HG03097 (cell line): ENCODE measurements around the gene FAAP24.
"Not testable (repeated sequence)": the region's sequence is repeated elsewhere in the genome, so short reads cannot be mapped to it uniquely, and the experiment has no call there.

Experiments
- ATAC-seq: cut with Tn5 transposase; IDR thresholded peaks from one replicate; pipeline ENCODE4 v1.9.1; 2021; ENCODE audit not compliant: unreplicated experiment, low FRiP score

Gene FAAP24

DNA sequence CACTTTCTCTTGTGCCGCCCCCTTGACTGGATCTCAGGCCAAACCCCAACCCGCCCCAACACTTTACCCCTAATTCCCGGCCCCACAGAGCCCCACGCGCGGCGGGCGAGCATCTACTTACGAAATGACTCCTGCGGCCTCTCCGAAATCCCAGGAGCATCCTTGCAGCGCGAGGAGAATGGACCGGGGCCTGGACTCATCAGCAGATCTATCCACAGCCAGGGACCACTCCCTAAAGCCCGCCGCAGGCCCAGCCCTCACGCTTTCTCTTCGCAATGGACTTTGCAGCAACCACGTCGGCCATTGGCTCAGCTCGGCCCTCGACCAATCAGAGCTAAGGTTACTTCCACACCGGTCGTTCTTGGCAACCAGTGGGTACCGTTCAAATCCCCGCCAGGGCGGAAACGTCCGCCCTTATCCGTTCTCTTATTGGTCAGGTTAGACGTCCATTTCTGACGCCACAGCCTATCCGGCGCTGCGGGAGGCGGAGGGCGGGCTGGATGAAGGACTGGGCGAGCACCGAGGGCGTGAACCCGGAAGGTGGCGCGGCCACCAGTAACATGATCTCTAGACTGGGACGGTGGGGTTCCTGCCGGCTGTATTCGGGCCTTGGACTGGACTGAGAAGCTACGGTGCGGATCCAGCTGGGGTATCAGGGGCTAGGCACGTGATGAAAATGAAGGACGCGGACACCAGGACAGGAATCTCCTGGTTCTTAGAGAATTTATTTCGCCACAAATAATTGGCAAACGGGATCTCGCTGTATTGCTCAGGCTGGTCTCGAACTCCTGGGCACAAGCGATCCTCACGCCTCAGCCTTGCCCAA, at the start of gene FAAP24, which contains the start of gene CEP89:
TSS of gene FAAP24 (plus strand) at position 528 of the 826 bp plus-strand sequence. CDS start 955 bp downstream, outside the sequence.
TSS of gene CEP89 (minus strand) at position 244 of the 826 bp plus-strand sequence. CDS start at position 160, 84 bp downstream.
- ATAC-seq = peak; percentile 98

- no peak for ATAC-seq
Measured at GRCh38 chr19:32924200-32924599, 47.8 kb upstream of the FAAP24 start.

DNA sequence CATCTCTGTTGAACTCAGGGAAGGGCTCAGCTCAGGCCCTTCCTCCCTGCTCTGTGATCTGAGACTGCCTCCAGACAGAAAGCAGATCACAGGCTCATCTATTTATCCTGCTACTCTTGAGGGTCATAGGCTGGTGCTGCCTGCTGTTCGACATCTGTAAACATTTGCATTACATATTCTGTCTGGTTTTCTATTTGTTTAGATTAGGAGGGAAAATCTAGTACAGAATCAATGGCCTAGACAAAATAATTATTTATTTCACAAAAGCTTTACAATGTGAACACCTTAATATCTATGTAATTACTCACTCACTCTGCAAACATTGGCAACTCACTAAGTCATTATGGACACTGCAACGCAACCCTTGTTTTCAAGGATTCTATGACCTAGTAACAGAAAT, 43.2 kb upstream of the FAAP24 start:
- no peak for ATAC-seq

DNA sequence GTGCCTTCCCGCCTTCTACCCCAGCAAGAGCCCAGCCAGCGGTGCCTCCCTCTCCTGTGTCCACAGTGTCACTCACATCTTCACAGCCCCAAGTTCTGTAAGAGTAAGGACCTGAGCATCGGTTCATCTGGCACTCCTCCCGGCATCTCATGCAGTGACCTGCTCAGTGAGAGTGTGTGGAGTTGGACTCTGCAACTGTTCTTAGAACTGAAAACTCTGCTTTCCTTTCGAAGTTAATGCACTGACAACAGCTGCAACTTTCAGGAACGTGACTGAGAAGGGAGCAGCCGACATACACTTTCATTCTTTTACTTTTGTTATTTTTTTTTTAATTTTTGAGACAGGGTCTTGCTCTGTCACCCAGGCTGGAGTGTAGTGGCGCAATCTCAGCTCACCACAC, 41.5 kb upstream of the FAAP24 start:
- no peak for ATAC-seq

GRCh38 chr19:32933571-32933970, 38.5 kb upstream of the FAAP24 start:
- ATAC-seq = no peak

DNA sequence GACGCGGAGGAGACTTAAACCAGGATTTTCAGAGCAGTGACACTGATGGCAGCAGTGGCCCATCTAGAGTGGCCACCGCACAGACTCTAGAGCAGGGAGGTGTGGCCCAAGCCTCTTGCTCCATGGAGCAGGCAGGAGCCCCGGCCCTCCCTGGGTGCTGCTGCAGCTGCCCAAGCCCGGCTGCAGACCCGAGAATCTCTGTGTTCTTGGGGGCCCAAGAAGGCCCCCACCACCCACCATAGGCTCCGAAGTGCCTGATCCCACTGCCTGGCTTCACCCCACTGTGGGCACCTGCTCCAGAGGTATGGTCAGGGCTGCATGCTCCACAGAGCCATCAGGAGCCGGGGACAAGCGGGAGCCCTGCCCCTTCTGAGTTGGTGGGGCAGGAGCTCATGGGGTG, 36.4 kb upstream of the FAAP24 start:
- no peak for ATAC-seq

- ATAC-seq = no peak
Measured at GRCh38 chr19:32936065-32936464, 36.0 kb upstream of the FAAP24 start.

GRCh38 chr19:32941273-32941672, 30.8 kb upstream of the FAAP24 start:
- ATAC-seq = not testable (repeated sequence)

DNA sequence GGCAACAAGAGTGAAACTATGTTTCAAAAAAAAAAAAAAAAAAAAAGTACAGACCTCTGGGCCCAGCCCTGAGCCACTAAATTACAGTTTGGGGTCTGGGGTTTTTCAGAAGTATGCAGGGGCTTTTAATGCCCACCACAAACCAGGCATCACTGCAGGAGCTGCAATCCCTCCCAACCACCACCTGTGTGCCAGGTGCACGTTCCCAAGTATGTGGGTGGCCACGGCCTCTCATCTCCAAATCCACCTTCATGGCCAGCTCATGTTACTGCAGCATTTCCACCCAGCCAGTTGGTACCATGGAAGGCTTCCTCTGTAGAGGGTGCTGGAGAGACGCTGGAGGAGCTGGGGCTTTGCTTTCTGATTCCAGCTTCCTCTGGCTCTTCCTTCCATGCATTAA, 26.8 kb upstream of the FAAP24 start:
- no peak for ATAC-seq

DNA sequence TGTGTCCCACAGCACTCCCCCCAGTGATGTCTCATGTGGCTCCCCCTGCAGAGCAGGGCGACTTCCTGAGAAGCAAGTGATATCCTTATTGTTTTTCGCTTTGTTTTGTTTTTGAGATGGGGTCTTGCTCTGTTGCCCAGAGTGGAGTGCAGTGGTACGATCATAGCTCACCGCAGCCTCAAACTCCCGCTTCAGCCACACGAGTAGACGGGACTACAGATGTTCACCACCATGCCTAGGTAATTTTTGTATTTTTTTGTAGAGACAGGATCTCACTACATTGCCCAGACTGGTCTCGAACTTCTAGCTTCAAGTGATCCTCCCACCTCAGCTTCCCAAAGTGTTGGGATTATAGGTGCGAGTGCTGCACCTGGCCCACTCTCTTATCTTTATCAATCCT, 5.3 kb upstream of the FAAP24 start:
- no peak for ATAC-seq

DNA sequence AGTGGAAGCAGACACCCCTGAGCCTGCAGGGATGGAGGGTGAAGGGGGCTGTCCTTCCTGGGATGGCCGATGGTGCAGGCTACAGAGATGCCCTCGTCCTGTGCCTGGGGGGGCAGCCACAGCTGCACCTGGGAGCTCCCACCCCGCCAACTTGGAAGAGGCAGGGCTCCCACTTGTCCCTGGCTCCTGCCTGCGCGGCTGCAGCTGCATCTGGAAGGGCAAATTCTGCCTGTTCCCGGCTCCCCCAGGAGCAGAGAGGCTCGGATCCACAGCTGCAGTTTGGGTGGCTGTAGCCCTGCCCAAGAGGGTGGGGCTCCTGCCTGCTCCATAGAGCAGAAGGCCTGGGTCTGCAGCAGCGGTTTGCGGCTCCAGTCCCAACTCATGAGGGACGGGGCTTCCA, 2.5 kb upstream of the FAAP24 start:
- no peak for ATAC-seq

DNA sequence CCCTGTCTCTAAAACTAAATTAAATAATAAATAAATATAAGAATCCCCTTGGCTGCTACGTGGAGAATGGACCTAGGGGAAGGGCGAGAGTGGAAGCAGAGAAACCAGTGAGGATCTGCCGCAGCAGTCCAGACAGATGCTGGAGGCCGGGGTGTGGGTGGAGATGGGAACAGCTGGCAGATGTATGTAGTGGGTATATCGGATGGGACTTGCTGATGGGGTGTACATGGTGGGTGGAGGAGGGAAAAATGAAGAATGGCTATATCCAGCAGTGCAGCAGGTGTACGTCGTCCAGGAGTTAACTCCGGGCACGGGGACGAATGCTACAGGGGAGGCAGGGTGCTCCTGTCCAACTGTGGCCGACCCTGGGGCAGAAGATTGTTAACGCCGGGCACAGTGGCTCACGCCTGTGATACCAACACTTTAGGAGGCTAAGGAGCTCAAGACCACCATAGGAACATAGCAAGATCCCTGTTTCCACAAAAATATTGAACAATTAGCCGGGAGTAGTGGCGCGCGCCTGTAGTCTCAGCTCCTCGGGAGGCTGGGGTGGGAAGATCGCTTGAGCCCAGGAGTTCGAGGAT, 938 bp upstream of the FAAP24 start:
- no peak for ATAC-seq

- no peak for ATAC-seq
Measured at GRCh38 chr19:32976223-32976805, 4.3 kb downstream of the FAAP24 start.

GRCh38 chr19:32977280-32977679, 5.2 kb downstream of the FAAP24 start:
- ATAC-seq = no peak

- not testable (repeated sequence) for ATAC-seq
Measured at GRCh38 chr19:32977813-32978212, 5.8 kb downstream of the FAAP24 start.

GRCh38 chr19:32979807-32980206, 7.8 kb downstream of the FAAP24 start:
- not testable (repeated sequence) for ATAC-seq

DNA sequence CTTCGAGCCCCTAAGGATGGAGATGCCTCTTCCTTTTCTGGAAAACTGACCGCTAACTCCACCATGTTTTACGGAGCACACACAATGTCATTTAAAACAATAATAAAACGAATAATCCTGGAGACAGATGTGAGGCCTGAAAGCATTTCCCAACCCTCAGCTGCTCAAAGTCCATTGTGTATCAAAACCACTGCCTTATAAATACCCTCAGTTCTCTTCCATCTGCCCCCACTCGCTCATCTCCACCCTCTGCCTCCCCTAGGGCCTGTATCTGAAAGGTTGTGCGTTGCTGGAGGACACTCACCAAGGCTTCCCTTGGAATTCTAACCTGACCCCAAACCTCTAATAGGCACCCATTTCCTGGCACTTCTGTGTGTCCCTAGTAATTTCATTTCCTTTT, 10.4 kb downstream of the FAAP24 start:
- not testable (repeated sequence) for ATAC-seq

DNA sequence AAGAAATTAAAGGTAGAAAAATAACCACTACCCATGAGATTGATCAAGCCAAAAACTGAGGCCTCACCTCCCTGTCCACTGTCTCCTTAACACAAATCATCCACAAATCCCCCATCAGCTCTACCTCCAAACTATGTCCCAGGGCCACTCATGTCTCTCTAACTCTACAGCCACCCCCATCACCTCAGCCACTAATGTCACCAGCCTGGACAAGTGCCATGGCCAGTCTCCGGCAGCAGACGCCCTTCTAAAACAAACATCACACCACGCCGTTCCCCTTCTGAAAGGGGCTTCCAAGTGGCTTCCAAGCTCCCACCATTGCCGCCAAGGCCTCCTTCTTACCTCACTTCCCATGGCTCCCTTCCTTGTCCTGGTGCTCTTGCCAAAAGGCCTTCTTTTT, 16.2 kb downstream of the FAAP24 start:
- not testable (repeated sequence) for ATAC-seq

- no peak for ATAC-seq
Measured at GRCh38 chr19:32988724-32989123, 16.7 kb downstream of the FAAP24 start.

- not testable (repeated sequence) for ATAC-seq
Measured at GRCh38 chr19:32995966-32996365, 23.9 kb downstream of the FAAP24 start.

GRCh38 chr19:32997061-32997464, 25.0 kb downstream of the FAAP24 start:
- ATAC-seq = not testable (repeated sequence)
